HEK293 (cell line): ENCODE data around the gene PLEKHG5.

ENCODE experiments used
- GLIS1 ChIP-seq: fragments of 450-650 bp; formaldehyde crosslinking; IDR thresholded peaks from 2 replicates; pipeline ENCODE4 v1.5.1; 2016; ENCODE audit warnings: missing biosample characterization, missing genetic modification characterization
- KLF1 ChIP-seq: fragments of 450-650 bp; formaldehyde crosslinking; IDR thresholded peaks from 2 replicates; pipeline ENCODE4 v1.5.1; 2016; ENCODE audit warnings: missing biosample characterization, missing genetic modification characterization
- KLF8 ChIP-seq: fragments of 450-650 bp; formaldehyde crosslinking; IDR thresholded peaks from 2 replicates; pipeline ENCODE4 v1.5.1; 2016; ENCODE audit warnings: missing biosample characterization, missing genetic modification characterization
- SP2 ChIP-seq: fragments of 450-650 bp; formaldehyde crosslinking; IDR thresholded peaks from 2 replicates; pipeline ENCODE4 v1.5.1; 2016; ENCODE audit warnings: missing biosample characterization, missing genetic modification characterization
- SP7 ChIP-seq: fragments of 450-650 bp; formaldehyde crosslinking; IDR thresholded peaks from 2 replicates; pipeline ENCODE4 v1.5.1; 2016; ENCODE audit warnings: missing biosample characterization, missing genetic modification characterization
- YY1 ChIP-seq: fragments of 450-650 bp; formaldehyde crosslinking; IDR thresholded peaks from 2 replicates; pipeline ENCODE4 v1.5.1; 2018; ENCODE audit warnings: missing biosample characterization, missing genetic modification characterization
- ZBTB1 ChIP-seq: fragments of 450-650 bp; formaldehyde crosslinking; IDR thresholded peaks from 2 replicates; pipeline ENCODE4 v1.5.1; 2016; ENCODE audit warnings: missing biosample characterization, missing genetic modification characterization
- ZBTB20 ChIP-seq: fragments of 450-650 bp; formaldehyde crosslinking; IDR thresholded peaks from 2 replicates; pipeline ENCODE4 v1.5.1; 2016; ENCODE audit warnings: missing biosample characterization, missing genetic modification characterization
- ZEB2 ChIP-seq: fragments of 450-650 bp; formaldehyde crosslinking; IDR thresholded peaks from 2 replicates; pipeline ENCODE4 v1.5.1; 2016; ENCODE audit warnings: missing biosample characterization, missing genetic modification characterization
- ZFHX2 ChIP-seq: fragments of 450-650 bp; formaldehyde crosslinking; conservative IDR thresholded peaks from 2 replicates; pipeline ENCODE4 v1.5.1; 2016; ENCODE audit warnings: missing biosample characterization, missing genetic modification characterization
- ZIC2 ChIP-seq: fragments of 450-650 bp; formaldehyde crosslinking; IDR thresholded peaks from 2 replicates; pipeline ENCODE4 v1.5.1; 2016; ENCODE audit warnings: missing biosample characterization, missing genetic modification characterization
- ZNF311 ChIP-seq: fragments of 450-650 bp; formaldehyde crosslinking; IDR thresholded peaks from 2 replicates; pipeline ENCODE4 v1.5.1; 2017; ENCODE audit warnings: missing biosample characterization, missing genetic modification characterization, borderline replicate concordance
- ZNF335 ChIP-seq: fragments of 450-650 bp; formaldehyde crosslinking; conservative IDR thresholded peaks from 2 replicates; pipeline ENCODE4 v1.5.1; 2016; ENCODE audit warnings: missing biosample characterization, missing genetic modification characterization
- ZNF37A ChIP-seq: fragments of 450-650 bp; IDR thresholded peaks from 2 replicates; pipeline ENCODE4 v1.5.1; 2018; ENCODE audit warnings: missing biosample characterization, missing genetic modification characterization
- ZNF600 ChIP-seq: fragments of 450-650 bp; formaldehyde crosslinking; IDR thresholded peaks from 2 replicates; pipeline ENCODE4 v1.5.1; 2016; ENCODE audit warnings: missing biosample characterization, missing genetic modification characterization
- ZNF629 ChIP-seq: fragments of 450-650 bp; formaldehyde crosslinking; IDR thresholded peaks from 2 replicates; pipeline ENCODE4 v1.5.1; 2017; ENCODE audit warnings: missing biosample characterization, missing genetic modification characterization
- ZNF654 ChIP-seq: fragments of 450-650 bp; formaldehyde crosslinking; IDR thresholded peaks from 2 replicates; pipeline ENCODE4 v1.5.1; 2016; ENCODE audit warnings: low read depth, missing biosample characterization, missing genetic modification characterization
- ZNF658 ChIP-seq: fragments of 450-650 bp; formaldehyde crosslinking; IDR thresholded peaks from 2 replicates; pipeline ENCODE4; 2016; ENCODE audit warnings: missing biosample characterization, missing genetic modification characterization
- ZSCAN16 ChIP-seq: fragments of 450-650 bp; formaldehyde crosslinking; IDR thresholded peaks from 2 replicates; pipeline ENCODE4 v1.5.1; 2016; ENCODE audit warnings: missing biosample characterization, missing genetic modification characterization
- ZSCAN30 ChIP-seq: fragments of 450-650 bp; IDR thresholded peaks from 2 replicates; pipeline ENCODE4 v1.5.1; 2018; ENCODE audit warnings: missing biosample characterization, mild to moderate bottlenecking, missing genetic modification characterization, moderate library complexity
- ZXDB ChIP-seq: fragments of 450-650 bp; formaldehyde crosslinking; IDR thresholded peaks from 2 replicates; pipeline ENCODE4 v1.5.1; 2016; ENCODE audit warnings: missing biosample characterization, missing genetic modification characterization
- TF ChIP-seq, protein P1 (sequence below): fragments of 450-650 bp; formaldehyde crosslinking; conservative IDR thresholded peaks from 2 replicates; pipeline ENCODE4 v1.5.1; 2016; ENCODE audit warnings: low read depth, missing biosample characterization, missing genetic modification characterization
- TF ChIP-seq, protein P2 (sequence below): fragments of 450-650 bp; formaldehyde crosslinking; IDR thresholded peaks from 2 replicates; pipeline ENCODE4 v1.5.1; 2016; ENCODE audit warnings: missing biosample characterization, missing genetic modification characterization
- TF ChIP-seq, protein P3 (sequence below): fragments of 450-650 bp; formaldehyde crosslinking; IDR thresholded peaks from 2 replicates; pipeline ENCODE4 v1.5.0; 2017; ENCODE audit warnings: missing biosample characterization, missing genetic modification characterization, borderline replicate concordance
- TF ChIP-seq, protein P4 (sequence below): fragments of 450-650 bp; formaldehyde crosslinking; IDR thresholded peaks from 2 replicates; pipeline ENCODE4 v1.5.1; 2016; ENCODE audit warnings: missing biosample characterization, missing genetic modification characterization
- TF ChIP-seq, protein P5 (sequence below): fragments of 450-650 bp; formaldehyde crosslinking; IDR thresholded peaks from 2 replicates; pipeline ENCODE4 v1.5.1; 2016; ENCODE audit warnings: missing biosample characterization, missing genetic modification characterization
- TF ChIP-seq, protein P6 (sequence below): fragments of 450-650 bp; formaldehyde crosslinking; optimal IDR thresholded peaks from 2 replicates; pipeline ENCODE3; 2016; ENCODE audit warnings: missing biosample characterization, mild to moderate bottlenecking, missing genetic modification characterization
- TF ChIP-seq, protein P7 (sequence below): fragments of 450-650 bp; formaldehyde crosslinking; IDR thresholded peaks from 2 replicates; pipeline ENCODE4 v1.5.1; 2016; ENCODE audit warnings: missing biosample characterization, missing genetic modification characterization

Gene PLEKHG5

DNA sequence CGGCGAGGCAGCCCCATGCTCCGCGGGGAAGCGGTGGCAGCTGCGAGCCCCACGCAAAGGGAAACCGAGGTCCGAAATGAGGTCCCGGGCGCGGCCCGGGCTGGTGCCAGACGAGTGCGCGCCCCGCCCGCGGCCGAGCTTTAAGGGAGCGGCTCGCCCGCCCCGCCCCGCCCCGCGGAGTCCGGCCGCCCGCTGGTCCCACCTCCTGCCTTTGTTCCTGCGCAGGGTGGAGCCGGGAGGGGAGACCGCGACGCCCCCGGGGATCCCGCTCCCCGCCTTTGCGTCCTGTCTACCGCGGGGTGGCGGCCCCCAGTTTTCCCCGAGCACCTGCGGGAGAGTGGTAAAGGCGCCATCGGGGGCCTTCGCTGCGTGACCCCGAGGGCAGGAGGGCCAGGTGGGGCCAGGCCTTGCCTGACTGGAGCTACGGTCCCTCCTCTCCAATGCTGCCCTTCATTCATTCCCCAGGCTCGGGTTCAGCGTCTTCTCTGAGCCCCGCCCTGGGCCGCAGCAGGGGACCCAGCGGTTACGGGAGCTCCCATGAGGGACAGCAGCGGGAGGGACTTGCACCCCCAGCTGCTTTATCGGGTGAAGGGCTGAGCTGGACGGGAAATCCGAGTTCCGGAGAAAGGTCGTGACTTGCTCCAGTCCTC lies 71.5 kb downstream of the PLEKHG5 start, which contains the start of gene HES2 (continued):
- TF ChIP-seq, protein P1, sequence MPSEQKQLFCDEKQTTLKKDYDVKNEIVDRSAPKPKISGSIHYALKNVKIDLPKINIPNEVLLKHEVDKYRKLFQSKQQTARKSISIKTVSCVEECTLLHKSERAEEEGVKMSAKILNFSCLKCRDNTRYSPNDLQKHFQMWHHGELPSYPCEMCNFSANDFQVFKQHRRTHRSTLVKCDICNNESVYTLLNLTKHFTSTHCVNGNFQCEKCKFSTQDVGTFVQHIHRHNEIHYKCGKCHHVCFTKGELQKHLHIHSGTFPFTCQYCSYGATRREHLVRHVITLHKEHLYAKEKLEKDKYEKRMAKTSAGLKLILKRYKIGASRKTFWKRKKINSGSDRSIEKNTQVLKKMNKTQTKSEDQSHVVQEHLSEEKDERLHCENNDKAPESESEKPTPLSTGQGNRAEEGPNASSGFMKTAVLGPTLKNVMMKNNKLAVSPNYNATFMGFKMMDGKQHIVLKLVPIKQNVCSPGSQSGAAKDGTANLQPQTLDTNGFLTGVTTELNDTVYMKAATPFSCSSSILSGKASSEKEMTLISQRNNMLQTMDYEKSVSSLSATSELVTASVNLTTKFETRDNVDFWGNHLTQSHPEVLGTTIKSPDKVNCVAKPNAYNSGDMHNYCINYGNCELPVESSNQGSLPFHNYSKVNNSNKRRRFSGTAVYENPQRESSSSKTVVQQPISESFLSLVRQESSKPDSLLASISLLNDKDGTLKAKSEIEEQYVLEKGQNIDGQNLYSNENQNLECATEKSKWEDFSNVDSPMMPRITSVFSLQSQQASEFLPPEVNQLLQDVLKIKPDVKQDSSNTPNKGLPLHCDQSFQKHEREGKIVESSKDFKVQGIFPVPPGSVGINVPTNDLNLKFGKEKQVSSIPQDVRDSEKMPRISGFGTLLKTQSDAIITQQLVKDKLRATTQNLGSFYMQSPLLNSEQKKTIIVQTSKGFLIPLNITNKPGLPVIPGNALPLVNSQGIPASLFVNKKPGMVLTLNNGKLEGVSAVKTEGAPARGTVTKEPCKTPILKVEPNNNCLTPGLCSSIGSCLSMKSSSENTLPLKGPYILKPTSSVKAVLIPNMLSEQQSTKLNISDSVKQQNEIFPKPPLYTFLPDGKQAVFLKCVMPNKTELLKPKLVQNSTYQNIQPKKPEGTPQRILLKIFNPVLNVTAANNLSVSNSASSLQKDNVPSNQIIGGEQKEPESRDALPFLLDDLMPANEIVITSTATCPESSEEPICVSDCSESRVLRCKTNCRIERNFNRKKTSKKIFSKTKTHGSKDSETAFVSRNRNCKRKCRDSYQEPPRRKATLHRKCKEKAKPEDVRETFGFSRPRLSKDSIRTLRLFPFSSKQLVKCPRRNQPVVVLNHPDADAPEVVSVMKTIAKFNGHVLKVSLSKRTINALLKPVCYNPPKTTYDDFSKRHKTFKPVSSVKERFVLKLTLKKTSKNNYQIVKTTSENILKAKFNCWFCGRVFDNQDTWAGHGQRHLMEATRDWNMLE (tag by site-specific recombination), result no peak
- TF ChIP-seq ZFHX2 (tag by site-specific recombination) (peak; percentile 43), ZNF654 (tag by site-specific recombination) (no peak), ZBTB20 (tag by site-specific recombination) (no peak), ZBTB1 (tag by site-specific recombination) (no peak), YY1 (tag by site-specific recombination) (no peak), ZEB2 (no peak), GLIS1 (tag by site-specific recombination) (no peak), ZNF658 (tag by site-specific recombination) (no peak), KLF1 (peak; percentile 91), SP7 (tag by site-specific recombination) (no peak), ZNF629 (tag by site-specific recombination) (no peak), ZIC2 (tag by site-specific recombination) (peak; percentile 78), KLF8 (tag by site-specific recombination) (no peak), ZNF311 (tag by site-specific recombination) (no peak), ZNF335 (tag by site-specific recombination) (peak; percentile 94), SP2 (tag by site-specific recombination) (peak; percentile 49), ZXDB (no peak), ZSCAN30 (tag by site-specific recombination) (no peak), ZNF600 (tag by site-specific recombination) (no peak), ZNF37A (tag by site-specific recombination) (no peak), ZSCAN16 (tag by site-specific recombination) (no peak)
- TF ChIP-seq, protein P2, sequence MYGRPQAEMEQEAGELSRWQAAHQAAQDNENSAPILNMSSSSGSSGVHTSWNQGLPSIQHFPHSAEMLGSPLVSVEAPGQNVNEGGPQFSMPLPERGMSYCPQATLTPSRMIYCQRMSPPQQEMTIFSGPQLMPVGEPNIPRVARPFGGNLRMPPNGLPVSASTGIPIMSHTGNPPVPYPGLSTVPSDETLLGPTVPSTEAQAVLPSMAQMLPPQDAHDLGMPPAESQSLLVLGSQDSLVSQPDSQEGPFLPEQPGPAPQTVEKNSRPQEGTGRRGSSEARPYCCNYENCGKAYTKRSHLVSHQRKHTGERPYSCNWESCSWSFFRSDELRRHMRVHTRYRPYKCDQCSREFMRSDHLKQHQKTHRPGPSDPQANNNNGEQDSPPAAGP (tag by site-specific recombination), result peak; percentile 68
- TF ChIP-seq, protein P3, sequence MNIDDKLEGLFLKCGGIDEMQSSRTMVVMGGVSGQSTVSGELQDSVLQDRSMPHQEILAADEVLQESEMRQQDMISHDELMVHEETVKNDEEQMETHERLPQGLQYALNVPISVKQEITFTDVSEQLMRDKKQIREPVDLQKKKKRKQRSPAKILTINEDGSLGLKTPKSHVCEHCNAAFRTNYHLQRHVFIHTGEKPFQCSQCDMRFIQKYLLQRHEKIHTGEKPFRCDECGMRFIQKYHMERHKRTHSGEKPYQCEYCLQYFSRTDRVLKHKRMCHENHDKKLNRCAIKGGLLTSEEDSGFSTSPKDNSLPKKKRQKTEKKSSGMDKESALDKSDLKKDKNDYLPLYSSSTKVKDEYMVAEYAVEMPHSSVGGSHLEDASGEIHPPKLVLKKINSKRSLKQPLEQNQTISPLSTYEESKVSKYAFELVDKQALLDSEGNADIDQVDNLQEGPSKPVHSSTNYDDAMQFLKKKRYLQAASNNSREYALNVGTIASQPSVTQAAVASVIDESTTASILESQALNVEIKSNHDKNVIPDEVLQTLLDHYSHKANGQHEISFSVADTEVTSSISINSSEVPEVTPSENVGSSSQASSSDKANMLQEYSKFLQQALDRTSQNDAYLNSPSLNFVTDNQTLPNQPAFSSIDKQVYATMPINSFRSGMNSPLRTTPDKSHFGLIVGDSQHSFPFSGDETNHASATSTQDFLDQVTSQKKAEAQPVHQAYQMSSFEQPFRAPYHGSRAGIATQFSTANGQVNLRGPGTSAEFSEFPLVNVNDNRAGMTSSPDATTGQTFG (tag by site-specific recombination), result no peak
- TF ChIP-seq, protein P4, sequence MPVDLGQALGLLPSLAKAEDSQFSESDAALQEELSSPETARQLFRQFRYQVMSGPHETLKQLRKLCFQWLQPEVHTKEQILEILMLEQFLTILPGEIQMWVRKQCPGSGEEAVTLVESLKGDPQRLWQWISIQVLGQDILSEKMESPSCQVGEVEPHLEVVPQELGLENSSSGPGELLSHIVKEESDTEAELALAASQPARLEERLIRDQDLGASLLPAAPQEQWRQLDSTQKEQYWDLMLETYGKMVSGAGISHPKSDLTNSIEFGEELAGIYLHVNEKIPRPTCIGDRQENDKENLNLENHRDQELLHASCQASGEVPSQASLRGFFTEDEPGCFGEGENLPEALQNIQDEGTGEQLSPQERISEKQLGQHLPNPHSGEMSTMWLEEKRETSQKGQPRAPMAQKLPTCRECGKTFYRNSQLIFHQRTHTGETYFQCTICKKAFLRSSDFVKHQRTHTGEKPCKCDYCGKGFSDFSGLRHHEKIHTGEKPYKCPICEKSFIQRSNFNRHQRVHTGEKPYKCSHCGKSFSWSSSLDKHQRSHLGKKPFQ (tag by site-specific recombination), result no peak
- TF ChIP-seq, protein P5, sequence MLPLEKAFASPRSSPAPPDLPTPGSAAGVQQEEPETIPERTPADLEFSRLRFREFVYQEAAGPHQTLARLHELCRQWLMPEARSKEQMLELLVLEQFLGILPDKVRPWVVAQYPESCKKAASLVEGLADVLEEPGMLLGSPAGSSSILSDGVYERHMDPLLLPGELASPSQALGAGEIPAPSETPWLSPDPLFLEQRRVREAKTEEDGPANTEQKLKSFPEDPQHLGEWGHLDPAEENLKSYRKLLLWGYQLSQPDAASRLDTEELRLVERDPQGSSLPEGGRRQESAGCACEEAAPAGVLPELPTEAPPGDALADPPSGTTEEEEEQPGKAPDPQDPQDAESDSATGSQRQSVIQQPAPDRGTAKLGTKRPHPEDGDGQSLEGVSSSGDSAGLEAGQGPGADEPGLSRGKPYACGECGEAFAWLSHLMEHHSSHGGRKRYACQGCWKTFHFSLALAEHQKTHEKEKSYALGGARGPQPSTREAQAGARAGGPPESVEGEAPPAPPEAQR (tag by site-specific recombination), result no peak
- TF ChIP-seq, protein P6, sequence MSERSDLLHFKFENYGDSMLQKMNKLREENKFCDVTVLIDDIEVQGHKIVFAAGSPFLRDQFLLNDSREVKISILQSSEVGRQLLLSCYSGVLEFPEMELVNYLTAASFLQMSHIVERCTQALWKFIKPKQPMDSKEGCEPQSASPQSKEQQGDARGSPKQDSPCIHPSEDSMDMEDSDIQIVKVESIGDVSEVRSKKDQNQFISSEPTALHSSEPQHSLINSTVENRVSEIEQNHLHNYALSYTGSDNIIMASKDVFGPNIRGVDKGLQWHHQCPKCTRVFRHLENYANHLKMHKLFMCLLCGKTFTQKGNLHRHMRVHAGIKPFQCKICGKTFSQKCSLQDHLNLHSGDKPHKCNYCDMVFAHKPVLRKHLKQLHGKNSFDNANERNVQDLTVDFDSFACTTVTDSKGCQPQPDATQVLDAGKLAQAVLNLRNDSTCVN (tag by site-specific recombination), result peak; percentile 65
- TF ChIP-seq, protein P7, sequence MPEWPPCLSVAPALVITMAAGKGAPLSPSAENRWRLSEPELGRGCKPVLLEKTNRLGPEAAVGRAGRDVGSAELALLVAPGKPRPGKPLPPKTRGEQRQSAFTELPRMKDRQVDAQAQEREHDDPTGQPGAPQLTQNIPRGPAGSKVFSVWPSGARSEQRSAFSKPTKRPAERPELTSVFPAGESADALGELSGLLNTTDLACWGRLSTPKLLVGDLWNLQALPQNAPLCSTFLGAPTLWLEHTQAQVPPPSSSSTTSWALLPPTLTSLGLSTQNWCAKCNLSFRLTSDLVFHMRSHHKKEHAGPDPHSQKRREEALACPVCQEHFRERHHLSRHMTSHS, result no peak
